IPS-11a (cell line): ENCODE measurements around the gene IL24.

Experiments
- H3K4me3 ChIP-seq: one replicate; pipeline ENCODE4 v1.5.1; 2013; ENCODE audit warnings: low read depth, low read length, control low read depth

The IL24 gene

DNA sequence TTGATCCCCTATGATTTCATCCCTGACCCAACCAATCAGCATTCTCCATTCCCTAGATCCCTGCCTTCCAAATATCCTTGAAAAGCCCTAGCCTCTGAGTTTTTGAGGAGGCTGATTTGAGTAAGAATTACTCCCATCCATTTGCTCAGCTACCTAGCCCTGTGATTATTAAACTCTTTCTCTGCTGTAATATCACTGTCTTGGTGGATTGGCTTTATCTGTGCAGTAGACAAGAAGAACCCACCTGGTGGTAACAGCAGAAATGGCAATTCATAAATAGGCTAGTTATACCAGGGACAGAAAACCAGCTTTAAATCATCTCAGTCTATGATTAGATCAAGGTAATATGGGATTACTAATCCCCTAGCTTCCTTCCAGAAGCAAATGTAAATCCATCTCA lies 18.8 kb upstream of the IL24 start:
- no peak overlapping the region for H3K4me3 ChIP-seq

DNA sequence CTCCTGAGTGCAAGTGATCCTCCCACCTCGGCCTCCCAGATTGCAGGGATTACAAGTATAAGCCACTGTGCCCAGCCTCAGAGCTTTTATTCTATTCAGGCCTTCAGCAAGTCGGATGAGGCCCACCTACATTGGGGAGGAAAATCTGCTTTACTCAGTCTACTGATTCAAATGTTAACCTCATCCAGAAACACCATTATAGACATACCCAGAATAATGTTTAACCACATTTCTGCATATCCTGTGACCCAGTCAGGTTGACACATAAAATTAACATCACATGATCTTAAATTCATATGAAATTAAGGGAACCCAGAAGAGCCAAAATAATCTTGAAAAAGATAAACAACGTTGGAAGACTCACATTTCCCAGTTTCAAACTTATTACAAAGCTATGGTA lies 16.9 kb upstream of the IL24 start:
- no peak overlapping the region for H3K4me3 ChIP-seq

DNA sequence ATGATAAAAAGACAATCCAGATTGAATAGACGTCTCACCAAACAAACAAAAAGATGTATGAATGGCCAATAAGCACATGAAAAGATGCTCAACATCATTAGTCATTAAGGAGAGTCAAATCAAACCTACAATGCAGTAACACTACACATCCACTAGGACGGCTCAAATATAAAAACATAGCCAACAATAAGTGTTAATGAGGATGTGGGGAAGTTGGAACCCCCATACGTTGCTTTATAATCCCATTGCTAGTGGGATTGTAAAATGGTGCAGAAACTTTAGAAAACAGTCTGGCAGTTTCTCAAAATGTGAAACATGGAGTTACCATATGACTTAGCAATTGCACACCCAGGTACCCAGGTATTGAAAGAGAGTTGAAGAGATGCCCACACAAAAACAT lies 14.7 kb upstream of the IL24 start:
- H3K4me3 ChIP-seq = no peak overlapping the region

DNA sequence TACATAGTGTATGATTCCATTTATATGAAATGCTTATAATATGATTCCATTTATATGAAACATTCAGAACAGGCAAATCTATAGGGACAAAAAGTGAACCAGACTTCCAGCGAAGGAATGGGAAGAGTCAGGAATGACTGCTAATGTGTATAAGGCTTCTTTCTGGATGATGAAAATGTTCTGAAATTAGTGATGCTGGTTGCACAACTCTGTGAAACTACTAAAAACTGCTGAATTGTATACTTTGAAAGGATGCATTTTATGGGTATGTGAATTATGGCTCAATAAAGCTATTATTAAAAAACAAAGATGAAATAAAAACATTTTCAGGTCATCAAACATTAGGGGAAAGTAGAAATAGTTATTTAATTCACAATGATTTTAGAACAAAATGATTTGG lies 14.1 kb upstream of the IL24 start:
- H3K4me3 ChIP-seq = no peak overlapping the region

DNA sequence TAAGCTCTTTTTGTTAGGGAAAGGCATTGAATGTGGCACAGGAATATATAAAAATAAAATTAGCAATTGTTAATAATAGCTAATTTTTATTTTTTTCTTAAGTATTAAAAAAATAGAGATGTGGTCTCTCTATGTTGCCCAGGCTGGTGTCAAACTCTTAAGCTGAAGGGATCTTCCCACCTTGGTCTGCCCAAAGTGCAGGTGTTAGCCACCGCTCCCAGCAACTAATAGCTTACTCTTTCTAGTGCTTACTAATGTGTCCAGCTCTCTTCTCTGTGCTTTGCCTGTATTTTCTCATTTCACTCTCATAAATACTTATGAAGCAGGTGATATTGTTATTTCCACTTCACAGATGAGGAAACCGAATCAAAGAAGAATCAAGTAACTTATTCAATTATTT lies 13.4 kb upstream of the IL24 start:
- no peak overlapping the region for H3K4me3 ChIP-seq

DNA sequence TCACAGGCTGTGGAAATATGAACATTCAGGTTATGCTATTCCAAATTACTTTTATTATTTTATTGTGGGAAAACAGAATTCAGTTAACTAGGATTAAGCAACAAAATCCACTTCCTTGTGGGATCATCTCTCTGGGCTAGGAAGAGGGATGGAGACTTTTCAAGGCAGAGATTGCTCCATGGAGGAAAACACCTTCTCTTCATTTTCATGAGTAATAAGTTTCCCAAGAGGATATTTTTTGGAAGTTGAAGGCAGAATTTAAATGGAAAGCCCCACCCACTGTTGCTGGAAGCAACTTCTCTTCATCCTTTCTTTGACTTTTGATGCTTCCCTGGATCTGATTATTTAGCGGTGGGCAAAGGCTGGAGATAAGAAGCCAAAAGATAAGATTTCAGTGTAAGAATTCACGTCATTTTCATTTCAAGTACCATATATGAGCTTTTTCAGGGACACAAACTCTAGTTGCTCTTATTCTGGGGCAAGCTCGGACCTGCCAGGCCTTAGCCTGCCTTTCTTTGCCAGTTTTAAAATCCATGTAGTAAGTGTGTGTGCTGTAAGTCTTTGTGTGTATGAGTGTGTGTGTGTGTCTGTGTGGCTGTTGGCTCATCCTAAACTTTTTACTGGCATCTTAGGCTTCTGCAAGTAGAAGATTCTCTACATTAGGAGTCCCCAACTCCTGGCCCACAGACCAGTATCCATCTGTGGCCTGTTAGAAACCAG lies 11.7 kb upstream of the IL24 start:
- H3K4me3 ChIP-seq = no peak overlapping the region

DNA sequence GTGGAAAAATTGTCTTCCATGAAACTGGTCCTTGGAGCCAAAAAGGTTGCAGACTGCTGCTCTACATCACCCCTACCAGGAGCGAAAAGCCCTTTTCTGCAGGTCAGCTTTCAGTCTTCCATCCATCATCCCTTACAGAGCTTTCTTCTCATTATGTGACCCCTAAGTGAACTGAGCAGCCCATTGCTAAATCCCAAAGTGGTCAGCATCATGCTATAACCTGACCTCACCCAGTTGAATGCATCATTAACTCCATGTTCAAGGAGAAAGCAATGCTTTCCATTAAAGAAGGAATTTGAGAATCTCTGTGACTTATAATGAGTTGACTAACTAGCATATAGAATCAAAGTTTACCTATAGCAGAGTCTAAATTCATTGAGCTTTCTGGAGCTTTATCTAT lies 10.4 kb upstream of the IL24 start:
- no peak overlapping the region for H3K4me3 ChIP-seq

DNA sequence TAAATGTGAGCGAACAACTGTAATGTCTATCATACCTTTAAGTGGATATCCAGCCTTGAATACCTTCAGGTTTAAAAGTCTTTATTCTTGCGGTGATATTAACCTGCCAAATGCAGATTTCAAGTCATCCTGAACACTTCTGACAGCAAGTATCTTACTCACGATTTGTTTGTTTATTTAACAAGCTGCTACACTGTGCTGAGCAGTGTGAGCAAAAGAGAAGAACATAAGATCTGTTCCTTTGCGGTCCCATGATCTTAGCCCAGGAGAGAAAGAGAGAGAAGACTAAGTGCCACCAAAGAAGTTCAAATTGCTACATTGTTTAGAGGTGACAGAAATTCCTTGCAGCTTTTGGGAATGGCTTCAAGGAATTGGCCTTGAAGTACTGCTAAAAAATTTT lies 9.5 kb upstream of the IL24 start:
- no peak overlapping the region for H3K4me3 ChIP-seq

DNA sequence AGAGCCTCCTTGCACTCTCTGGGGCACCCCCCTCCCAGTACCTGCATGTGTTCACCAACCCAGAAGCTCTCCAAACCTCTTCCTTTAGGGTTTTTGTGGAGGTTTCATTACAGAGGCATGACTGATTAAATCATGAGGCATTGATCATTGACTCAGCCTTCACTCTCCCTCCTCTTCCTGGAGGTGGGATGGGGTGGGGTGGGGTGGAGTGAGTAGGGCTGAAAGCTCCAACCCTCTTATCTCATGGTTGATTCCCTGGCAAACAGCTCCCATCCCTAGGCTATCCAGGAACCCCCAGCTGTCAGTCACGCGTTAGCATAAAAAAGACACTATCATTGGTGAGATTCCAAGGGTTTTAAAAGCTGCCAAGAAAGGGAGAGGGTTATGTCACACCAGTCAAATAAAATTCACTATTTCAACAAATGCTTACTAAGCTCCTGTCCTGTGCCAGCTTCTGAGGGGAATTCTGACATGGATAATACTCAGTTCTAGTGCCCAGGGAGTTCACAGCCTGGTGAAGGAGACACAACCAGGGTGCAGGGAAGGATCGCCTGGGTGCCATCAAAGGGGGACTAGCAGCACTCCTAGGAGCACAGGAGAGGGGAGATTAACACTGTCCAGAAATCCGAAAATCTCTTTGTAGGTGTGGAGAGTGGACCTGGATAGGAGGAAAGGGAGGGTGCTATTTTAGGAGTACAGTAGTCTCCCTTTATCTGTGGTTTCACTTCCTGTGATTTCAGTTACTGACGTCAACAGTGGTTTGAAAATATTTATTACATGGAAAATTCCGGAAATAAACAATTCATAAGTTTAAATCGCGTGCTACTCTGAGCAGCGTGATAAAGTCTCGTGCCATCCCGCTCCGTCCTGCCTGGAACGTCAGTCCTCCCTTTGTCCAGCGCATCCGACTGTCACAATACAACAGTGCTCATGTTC lies 6.8 kb upstream of the IL24 start:
- H3K4me3 ChIP-seq = no peak overlapping the region

DNA sequence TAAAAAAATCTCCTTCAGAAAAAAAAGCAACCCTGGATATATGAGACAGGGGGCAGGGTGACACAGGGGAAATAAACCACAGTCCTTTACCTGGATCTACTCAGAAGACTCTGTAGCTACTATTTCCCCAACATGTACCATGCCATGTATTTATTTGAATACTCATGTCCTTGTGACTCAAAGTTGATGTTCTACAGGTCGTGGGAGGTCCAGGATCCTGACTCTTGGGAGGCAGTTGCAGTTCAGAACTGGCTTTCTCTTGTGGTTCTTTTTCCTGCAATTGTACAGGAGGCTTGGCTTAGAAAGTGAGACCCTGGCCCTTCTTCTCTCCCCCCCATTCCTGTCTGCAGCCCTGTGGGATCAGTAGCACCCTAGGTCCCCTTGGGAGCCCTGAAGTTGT lies 5.8 kb upstream of the IL24 start:
- no peak overlapping the region for H3K4me3 ChIP-seq

DNA sequence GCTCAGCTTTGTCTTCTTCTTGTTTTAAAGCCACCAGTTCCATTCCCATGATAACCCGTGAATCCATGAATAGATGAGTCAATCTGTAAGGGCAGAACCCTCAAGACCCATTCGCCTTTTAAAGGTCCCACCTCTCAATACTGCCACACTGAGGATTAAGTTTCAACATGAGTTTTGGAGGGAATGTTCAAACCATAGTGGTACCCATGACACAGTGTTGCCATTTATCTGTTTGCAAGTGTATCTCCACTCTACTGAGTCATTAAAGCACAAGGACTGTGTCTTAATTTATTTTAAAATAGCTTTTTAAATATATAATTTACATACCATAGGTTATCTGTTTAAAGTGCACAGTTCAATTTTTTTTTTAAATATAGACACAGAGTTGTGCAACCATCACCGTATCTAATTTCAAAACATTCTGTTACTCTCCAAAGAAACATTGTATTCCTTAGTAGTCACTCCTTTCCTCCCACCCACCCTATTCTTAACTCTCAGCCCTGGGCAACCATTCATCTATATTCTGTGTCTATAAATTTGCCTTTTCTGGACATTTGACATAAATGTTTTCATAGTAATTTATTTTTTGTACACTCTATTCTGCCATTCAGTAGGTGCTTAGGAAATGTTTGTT lies 4.8 kb upstream of the IL24 start:
- no peak overlapping the region for H3K4me3 ChIP-seq

DNA sequence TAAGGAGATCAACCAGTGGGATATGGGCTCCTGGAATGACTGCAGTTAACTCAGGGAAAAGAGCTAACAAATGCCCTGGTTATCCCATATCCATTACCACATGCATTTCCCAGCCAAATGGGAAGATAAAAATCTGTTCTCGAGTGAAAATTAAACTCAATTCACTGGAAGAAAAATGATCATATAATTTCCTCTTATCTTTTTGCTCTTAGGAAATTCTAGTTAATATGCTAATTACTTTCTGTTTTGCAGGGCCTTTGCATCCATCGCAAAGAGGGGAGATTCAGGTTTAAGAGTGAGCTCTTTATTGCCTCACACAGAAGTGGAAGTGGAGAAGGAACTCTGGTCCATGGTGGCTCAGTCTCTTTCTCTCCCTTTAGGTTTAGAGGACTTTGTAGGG lies 3.9 kb upstream of the IL24 start:
- H3K4me3 ChIP-seq = no peak overlapping the region

DNA sequence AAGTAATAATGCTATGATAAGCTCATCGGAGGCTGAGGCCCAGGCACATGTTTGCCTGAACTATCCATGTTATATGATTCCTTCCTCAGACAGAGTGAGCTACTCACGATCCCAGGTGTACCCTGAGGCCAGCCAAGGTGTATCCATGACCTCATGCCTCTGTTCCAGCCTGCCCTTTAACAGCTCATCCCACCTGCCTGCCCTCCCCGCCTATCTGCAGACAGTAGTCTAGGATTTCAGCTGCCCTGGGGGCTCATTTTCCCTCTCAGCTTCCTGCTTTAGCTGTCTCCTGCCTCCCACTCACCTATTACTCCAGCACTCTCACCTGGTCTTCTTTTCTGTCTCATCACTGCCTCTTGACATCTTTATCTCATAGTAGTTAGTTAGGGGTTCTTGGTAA lies 1.9 kb upstream of the IL24 start:
- H3K4me3 ChIP-seq = no peak overlapping the region

DNA sequence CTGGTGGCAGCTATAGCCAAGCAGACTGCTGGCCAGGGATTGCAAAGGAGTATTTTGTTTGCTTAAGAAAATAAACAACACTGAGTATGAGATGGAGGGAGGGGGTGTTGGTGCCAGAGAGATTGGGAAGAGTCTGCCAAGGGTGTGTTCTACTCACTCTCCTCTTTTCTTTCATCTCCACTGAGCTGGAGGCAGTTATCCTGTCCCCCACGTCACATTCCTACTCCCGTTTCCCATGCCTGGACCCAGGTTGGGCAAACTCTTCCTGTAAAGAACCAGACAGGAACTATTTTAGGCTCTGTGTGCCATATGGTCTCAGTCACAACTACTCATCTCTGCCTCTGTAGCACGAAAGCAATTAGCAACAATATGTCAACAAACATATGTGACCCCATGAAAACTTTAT lies 1.4 kb upstream of the IL24 start:
- no peak overlapping the region for H3K4me3 ChIP-seq

DNA sequence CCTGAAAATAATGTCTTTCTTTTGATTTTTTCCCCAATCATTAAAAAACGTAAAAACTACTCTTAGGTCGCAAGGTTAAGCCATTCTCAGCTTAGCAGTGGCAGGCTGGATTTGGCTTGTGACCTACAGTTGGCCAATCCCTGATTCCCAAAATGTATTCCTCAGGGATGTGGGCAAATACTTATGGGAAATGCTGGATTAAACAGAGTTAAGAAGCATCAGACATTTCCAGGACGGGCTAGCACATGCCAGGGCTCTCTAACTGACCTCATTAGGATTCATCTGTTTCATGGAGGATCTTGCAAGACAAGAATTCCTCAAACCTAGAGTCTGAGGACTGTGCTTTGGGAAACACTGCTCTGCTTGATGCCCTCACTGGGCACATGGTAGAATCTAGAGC lies 982 bp upstream of the IL24 start:
- H3K4me3 ChIP-seq = no peak overlapping the region

DNA sequence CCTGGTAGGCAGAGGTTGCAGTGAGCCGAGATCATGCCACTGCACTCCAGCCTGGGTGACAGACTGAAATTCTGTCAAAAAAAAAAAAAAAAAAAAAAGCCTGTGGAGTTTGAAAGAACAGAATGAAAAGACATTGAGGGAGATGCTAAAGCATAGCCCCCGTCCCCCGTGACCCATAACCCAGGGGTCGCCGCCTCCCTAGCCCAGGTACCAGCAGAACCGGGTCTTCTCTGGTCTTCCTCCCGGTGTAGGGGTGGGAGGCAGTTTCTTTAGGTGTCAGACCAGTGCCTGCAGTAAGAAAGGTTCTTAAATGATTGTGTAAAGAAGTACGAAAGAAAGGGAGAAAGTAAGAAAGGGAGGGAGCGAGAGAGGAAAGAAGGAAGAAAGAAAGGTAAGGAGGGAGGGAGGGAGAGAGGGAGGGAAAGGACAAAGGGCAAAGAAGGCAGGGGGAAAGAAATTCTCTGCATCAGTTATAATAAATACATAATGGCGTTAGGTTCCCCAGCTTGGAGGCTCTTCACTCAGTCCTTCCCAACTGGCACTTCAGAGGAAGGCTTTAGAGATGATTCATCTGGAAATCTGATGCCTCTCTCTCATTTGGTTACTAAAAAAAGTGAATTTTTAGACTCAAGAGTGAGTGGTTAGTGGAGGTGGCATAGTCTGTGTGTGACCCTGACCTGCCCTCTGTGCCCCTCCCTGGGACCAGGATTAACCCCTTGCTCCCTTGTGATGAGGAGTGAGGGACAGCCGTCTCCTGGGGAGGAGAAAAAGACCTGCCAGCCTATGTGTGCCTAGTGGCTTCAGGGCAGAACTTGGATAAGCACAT lies 1.1 kb downstream of the IL24 start:
- H3K4me3 ChIP-seq = no peak overlapping the region

DNA sequence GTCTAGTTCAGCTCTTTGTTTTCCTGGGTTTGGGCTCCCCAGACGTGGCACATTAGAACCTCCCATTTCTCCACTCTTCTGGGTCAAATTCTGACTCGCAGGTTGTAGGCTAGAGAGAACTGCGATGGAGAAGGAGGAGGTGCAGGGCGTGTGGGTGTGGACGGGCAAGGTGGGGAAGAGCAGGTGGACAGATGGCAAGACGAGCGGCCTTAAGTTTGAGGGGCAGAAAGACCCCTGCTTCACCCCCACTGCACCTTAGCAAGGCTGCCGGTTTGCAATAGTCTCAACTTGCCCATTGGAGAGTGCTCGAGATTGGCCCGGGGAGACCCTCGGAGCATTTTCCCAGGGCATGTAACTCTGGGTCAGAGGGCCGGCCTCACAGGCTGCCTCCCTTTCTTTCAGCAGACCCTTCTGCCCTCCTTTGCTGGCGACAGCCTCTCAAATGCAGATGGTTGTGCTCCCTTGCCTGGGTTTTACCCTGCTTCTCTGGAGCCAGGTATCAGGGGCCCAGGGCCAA lies 1.7 kb downstream of the IL24 start:
- H3K4me3 ChIP-seq = no peak overlapping the region

DNA sequence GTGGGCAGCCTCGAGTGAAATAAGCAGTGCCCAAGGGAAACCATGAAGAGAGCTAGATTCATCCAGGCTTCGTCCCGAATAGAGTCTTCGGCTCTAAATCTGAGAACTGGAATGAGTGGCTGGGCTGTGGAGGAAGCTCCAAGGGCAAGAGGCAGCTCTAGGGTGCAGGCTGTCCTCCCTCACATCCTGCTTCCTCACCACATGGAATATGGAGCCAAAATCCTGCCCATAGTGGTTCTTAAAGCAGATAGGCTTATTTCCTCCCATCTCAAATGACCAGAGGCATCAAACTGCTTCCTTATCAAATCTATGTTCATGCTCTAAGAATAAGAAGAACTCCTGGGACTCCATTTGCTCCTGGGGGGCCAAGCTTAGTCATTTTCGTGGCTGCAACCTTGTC lies 2.5 kb downstream of the IL24 start:
- no peak overlapping the region for H3K4me3 ChIP-seq

DNA sequence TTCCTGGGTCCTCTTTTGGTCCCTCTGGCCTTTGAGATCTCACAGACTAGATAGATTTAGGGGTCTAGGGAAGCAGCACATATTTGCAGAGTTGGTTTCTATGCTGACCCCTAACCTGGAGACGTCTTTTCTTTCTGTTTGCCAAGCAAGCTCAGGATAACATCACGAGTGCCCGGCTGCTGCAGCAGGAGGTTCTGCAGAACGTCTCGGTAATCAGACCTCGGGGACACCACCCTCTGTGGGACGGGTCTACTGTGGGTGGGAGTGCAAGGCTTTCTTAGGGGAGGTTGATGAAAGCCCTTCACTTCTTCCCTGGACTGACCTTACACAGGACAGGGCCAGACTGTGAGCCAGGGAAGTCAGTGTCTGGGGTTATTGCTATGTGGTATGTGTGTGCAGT lies 2.9 kb downstream of the IL24 start:
- no peak overlapping the region for H3K4me3 ChIP-seq

DNA sequence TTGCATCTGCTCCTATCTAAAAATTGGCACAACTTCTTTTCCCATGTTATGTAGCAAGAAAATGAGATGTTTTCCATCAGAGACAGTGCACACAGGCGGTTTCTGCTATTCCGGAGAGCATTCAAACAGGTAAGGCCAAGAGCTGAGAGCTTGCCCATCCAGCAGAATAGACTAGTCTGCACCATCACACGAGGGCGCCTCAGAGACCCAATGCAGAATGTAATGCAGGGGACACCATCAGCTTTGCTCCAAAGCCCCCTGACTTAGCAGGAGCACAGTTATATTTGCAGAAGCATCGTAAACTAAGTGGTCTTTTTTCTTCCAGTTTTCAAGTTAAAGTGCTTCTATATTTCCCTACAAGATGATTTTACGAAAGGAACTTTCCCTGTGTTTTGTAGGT lies 4.7 kb downstream of the IL24 start:
- no peak overlapping the region for H3K4me3 ChIP-seq

DNA sequence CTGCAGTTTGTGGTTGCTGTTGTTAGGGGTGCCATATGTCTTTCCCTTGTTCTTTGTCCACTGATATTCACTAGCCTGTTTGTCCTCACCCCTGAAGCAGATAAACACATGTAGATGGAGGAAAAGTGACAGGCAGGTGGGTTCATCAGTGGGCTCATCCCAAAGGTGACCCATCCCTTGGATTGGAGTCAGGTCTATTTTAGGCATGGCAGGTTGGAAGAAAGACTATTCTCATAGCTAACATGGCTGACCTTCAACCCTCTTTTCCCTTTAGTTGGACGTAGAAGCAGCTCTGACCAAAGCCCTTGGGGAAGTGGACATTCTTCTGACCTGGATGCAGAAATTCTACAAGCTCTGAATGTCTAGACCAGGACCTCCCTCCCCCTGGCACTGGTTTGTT lies 5.5 kb downstream of the IL24 start:
- no peak overlapping the region for H3K4me3 ChIP-seq
